Chondrocyte (in vitro differentiated cells): ENCODE results near the gene KMT2E. TPM values are rescaled to one million over a fixed set of nuclear protein-coding genes. Genes with fewer than 3 reads are reported as not detected.

Source experiments
- DNase-seq: peaks from one replicate; pipeline ENCODE4 v3.0.0; 2021; ENCODE audit warnings: mixed read lengths, low spot score
- H3K27ac Mint-ChIP-seq: one replicate; pipeline ENCODE4 v1.8.0; 2021; ENCODE audit warnings: mild to moderate bottlenecking, moderate library complexity, mixed read lengths; ENCODE audit not compliant: unreplicated experiment
- H3K27me3 Mint-ChIP-seq: 2 replicates; pipeline ENCODE4 v1.8.0; 2021; ENCODE audit warnings: low read depth, mixed read lengths
- H3K36me3 Mint-ChIP-seq: 2 replicates; pipeline ENCODE4 v1.8.0; 2021; ENCODE audit warnings: low read depth, mixed read lengths
- H3K4me1 Mint-ChIP-seq: 2 replicates; pipeline ENCODE4 v1.8.0; 2021; ENCODE audit warnings: low read depth, mild to moderate bottlenecking, mixed read lengths
- H3K4me3 Mint-ChIP-seq: one replicate; pipeline ENCODE4 v1.8.0; 2021; ENCODE audit warnings: mild to moderate bottlenecking, moderate library complexity, mixed read lengths; ENCODE audit not compliant: unreplicated experiment
- H3K9me3 Mint-ChIP-seq: 2 replicates; pipeline ENCODE4 v1.8.0; 2021; ENCODE audit warnings: low read depth, mixed read lengths
- CTCF ChIP-seq: fragments of 200-600 bp; sonication (generic); IDR thresholded peaks from 2 replicates; pipeline ENCODE4 v1.5.0; 2021; ENCODE audit warnings: antibody characterized with exemption, mild to moderate bottlenecking, moderate library complexity
- total RNA-seq: library from RNA; stranded (reverse); gene quantifications from 3 replicates; pipeline ENCODE4 v1.2.1, GENCODE V29; 2021

Gene KMT2E
- total RNA-seq, 1 donor from 2014 or later, result 63.1 TPM

- peak overlapping the region; percentile 36 for H3K27ac Mint-ChIP-seq
- peaks cover 2% of the 10 kb centered on the region for H3K36me3 Mint-ChIP-seq
- H3K27me3 Mint-ChIP-seq, result no peaks in the 10 kb centered on the region
- no peaks in the 10 kb centered on the region for H3K9me3 Mint-ChIP-seq
- no peak overlapping the region for H3K4me3 Mint-ChIP-seq
- TF ChIP-seq CTCF, result no peak
- no peak for DNase-seq
- peaks cover 50% of the 10 kb centered on the region for H3K4me1 Mint-ChIP-seq
Observed at GRCh38 chr7:104979167-104979841, 34.7 kb upstream of the KMT2E start.

GRCh38 chr7:104980440-104980839, 33.6 kb upstream of the KMT2E start:
- Mint-ChIP-seq H3K9me3 (no peaks in the 10 kb centered on the region), H3K27me3 (no peaks in the 10 kb centered on the region), H3K4me1 (peaks cover 58% of the 10 kb centered on the region), H3K27ac (no peak overlapping the region), H3K36me3 (no peaks in the 10 kb centered on the region), H3K4me3 (no peak overlapping the region)
- no peak for DNase-seq
- TF ChIP-seq CTCF, result no peak

GRCh38 chr7:104980841-104981671, 32.9 kb upstream of the KMT2E start:
- TF ChIP-seq CTCF, result peak; percentile 89
- DNase-seq, result no peak
- H3K27ac Mint-ChIP-seq, result peak overlapping the region; percentile 39
- H3K36me3 Mint-ChIP-seq, result no peaks in the 10 kb centered on the region
- H3K4me3 Mint-ChIP-seq, result no peak overlapping the region
- no peaks in the 10 kb centered on the region for H3K9me3 Mint-ChIP-seq
- H3K27me3 Mint-ChIP-seq, result no peaks in the 10 kb centered on the region
- peaks cover 65% of the 10 kb centered on the region for H3K4me1 Mint-ChIP-seq

DNA sequence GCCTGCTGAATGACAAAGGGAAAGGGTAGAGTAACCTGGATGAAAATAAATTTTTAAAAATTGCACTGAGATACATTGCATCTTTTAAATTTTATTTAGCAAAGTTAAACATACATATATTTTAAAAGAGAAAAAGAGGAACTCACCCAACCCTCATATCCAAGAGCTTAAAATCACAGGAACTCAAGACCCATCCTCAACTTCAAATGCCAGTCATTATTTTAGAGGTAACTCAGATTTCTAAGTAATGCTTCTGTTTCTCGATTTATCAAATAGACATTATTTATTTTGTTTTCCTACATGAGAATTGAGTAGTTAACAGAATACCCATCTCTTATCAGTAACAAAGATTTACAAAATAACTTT, 32.4 kb upstream of the KMT2E start:
- DNase-seq, result no peak
- H3K27ac Mint-ChIP-seq, result peak overlapping the region; percentile 39
- no peaks in the 10 kb centered on the region for H3K9me3 Mint-ChIP-seq
- H3K4me1 Mint-ChIP-seq, result peaks cover 70% of the 10 kb centered on the region
- TF ChIP-seq CTCF, result no peak
- no peaks in the 10 kb centered on the region for H3K27me3 Mint-ChIP-seq
- H3K36me3 Mint-ChIP-seq, result no peaks in the 10 kb centered on the region
- no peak overlapping the region for H3K4me3 Mint-ChIP-seq

GRCh38 chr7:104982308-104983075, 31.5 kb upstream of the KMT2E start:
- DNase-seq, result no peak
- Mint-ChIP-seq H3K36me3 (no peaks in the 10 kb centered on the region), H3K4me3 (peak overlapping the region; percentile 97), H3K4me1 (peaks cover 72% of the 10 kb centered on the region), H3K27ac (peak overlapping the region; percentile 100), H3K27me3 (no peaks in the 10 kb centered on the region), H3K9me3 (no peaks in the 10 kb centered on the region)
- no peak for TF ChIP-seq CTCF
